H1 (cell line): ENCODE measurements around the gene EDDM3A. TPM values are rescaled to one million over a fixed set of nuclear protein-coding genes. Genes with fewer than 3 reads are reported as not detected.

Source experiments
- CTCF ChIA-PET: fragments of 300-600 bp; sonication (Branson Sonifier 250); formaldehyde crosslinking; loops from one replicate; lab custom pipeline; 2021; ENCODE audit not compliant: partially characterized antibody; lab: Charles Lee
- POLR2A ChIA-PET: fragments of 300-600 bp; sonication (Branson Sonifier 250); formaldehyde crosslinking; loops from one replicate; lab custom pipeline; 2021; ENCODE audit warnings: inconsistent platforms; ENCODE audit not compliant: partially characterized antibody; lab: Charles Lee
- DNase-seq, 2 experiments: peaks; one replicate each; pipeline versions ENCODE4 v3.0.0 to v3.0.0-alpha.2; 2010 to 2022; ENCODE audit warnings: low spot score in 2 of 2, low read depth in 1 of 2, mixed read lengths in 1 of 2
- FAIRE-seq: peaks from 2 replicates; lab custom pipeline; 2011; peaks lifted over from hg19 to GRCh38; lab: Jason Lieb, UNC
- H2AFZ ChIP-seq: 2 replicates; pipeline ENCODE4 v1.8.1; 2012; ENCODE audit warnings: low read length, inconsistent platforms
- H2AK5ac ChIP-seq: 2 replicates; pipeline ENCODE4 v1.6.1; 2013; ENCODE audit warnings: low read depth, low read length
- H2BK120ac ChIP-seq: replicated peaks from 2 replicates; pipeline ENCODE3; 2013; ENCODE audit warnings: low read depth, low read length, inconsistent platforms
- H2BK12ac ChIP-seq: 2 replicates; pipeline ENCODE4 v1.6.1; 2013; ENCODE audit warnings: low read depth, low read length
- H2BK15ac ChIP-seq: 2 replicates; pipeline ENCODE4 v1.6.1; 2013; ENCODE audit warnings: low read length
- H2BK20ac ChIP-seq: 2 replicates; pipeline ENCODE4 v1.6.1; 2013; ENCODE audit warnings: low read length
- H2BK5ac ChIP-seq: 2 replicates; pipeline ENCODE4 v1.6.1; 2013; ENCODE audit warnings: low read depth, low read length
- H3K14ac ChIP-seq: 2 replicates; pipeline ENCODE4 v1.6.1; 2013; ENCODE audit warnings: inconsistent platforms; ENCODE audit not compliant: insufficient read length
- H3K18ac ChIP-seq: 2 replicates; pipeline ENCODE4 v1.6.1; 2013; ENCODE audit warnings: low read length; ENCODE audit errors: extremely low read depth
- H3K23ac ChIP-seq: 2 replicates; pipeline ENCODE4 v1.6.1; 2013; ENCODE audit warnings: inconsistent platforms; ENCODE audit not compliant: insufficient read length
- H3K23me2 ChIP-seq: 2 replicates; pipeline ENCODE4 v1.6.1; 2013; ENCODE audit warnings: low read depth, low read length
- H3K27ac ChIP-seq: 2 replicates; pipeline ENCODE4 v1.6.1; 2011; ENCODE audit warnings: low read depth, low read length, inconsistent platforms
- H3K27me3 ChIP-seq, 4 experiments: replicated peaks in 1 of 4; 1 replicate in 1 of 4; 2 replicates in 3 of 4; pipeline versions ENCODE4 v1.6.1 to v1.8.1; 2011 to 2013; ENCODE audit warnings: low read length in 3 of 4, mild to moderate bottlenecking in 3 of 4, inconsistent platforms in 2 of 4, mixed read lengths in 2 of 4, moderate library complexity in 1 of 4; ENCODE audit not compliant: control insufficient read depth in 3 of 4, insufficient read depth in 3 of 4; ENCODE audit errors: extremely low read depth in 1 of 4
- H3K36me3 ChIP-seq, 4 experiments: 2 replicates each; pipeline versions ENCODE4 v1.6.1 to v1.8.1; 2011 to 2013; ENCODE audit warnings: mild to moderate bottlenecking in 4 of 4, low read length in 3 of 4, moderate library complexity in 2 of 4, control low read depth in 1 of 4, inconsistent platforms in 1 of 4; ENCODE audit not compliant: insufficient read depth in 4 of 4, control insufficient read depth in 2 of 4
- H3K4ac ChIP-seq: replicated peaks from 2 replicates; pipeline ENCODE3; 2013; ENCODE audit warnings: low read length, low read depth, mixed read lengths, inconsistent platforms; ENCODE audit not compliant: insufficient read length
- H3K4me1 ChIP-seq, 4 experiments: replicated peaks in 1 of 4; 1 replicate in 1 of 4; 2 replicates in 3 of 4; pipeline versions ENCODE4 v1.6.1 to v1.8.1; 2011 to 2013; ENCODE audit warnings: low read length in 3 of 4, inconsistent platforms in 2 of 4, mixed read lengths in 1 of 4; ENCODE audit not compliant: insufficient read depth in 4 of 4, control insufficient read depth in 3 of 4
- H3K4me2 ChIP-seq, 2 experiments: 2 replicates each; pipeline versions ENCODE4 v1.6.1 to v1.8.1; 2011 to 2013; ENCODE audit warnings: low read depth in 2 of 2, low read length in 2 of 2, control low read depth in 1 of 2, inconsistent platforms in 1 of 2, mild to moderate bottlenecking in 1 of 2; ENCODE audit not compliant: insufficient read depth in 1 of 2
- H3K4me3 ChIP-seq, 4 experiments: fragments of 200-600, 300-600 bp in 1 of 4; sonication (generic), shearing (Covaris generic), sonication (Bioruptor Twin) in 1 of 4; 2 replicates each; pipeline versions ENCODE4 v1.5.1 to v1.8.1; 2011 to 2016; ENCODE audit warnings: low read length in 4 of 4, low read depth in 3 of 4, control low read depth in 2 of 4, inconsistent platforms in 2 of 4, mild to moderate bottlenecking in 2 of 4, mixed read lengths in 1 of 4, moderate library complexity in 1 of 4; ENCODE audit not compliant: insufficient read depth in 2 of 4; ENCODE audit errors: extremely low read depth in 1 of 4
- H3K56ac ChIP-seq: replicated peaks from 2 replicates; pipeline ENCODE3; 2013; ENCODE audit warnings: low read depth, mild to moderate bottlenecking, mixed read lengths, low read length, inconsistent platforms; ENCODE audit not compliant: insufficient read length
- H3K79me1 ChIP-seq: 2 replicates; pipeline ENCODE4 v1.6.1; 2013; ENCODE audit warnings: low read depth, low read length, control low read depth
- H3K79me2 ChIP-seq, 2 experiments: 2 replicates each; pipeline versions ENCODE4 v1.6.1 to v1.8.1; 2012 to 2013; ENCODE audit warnings: low read length in 2 of 2, mild to moderate bottlenecking in 2 of 2, inconsistent platforms in 1 of 2; ENCODE audit not compliant: insufficient read depth in 2 of 2, control insufficient read depth in 1 of 2
- H3K9ac ChIP-seq, 4 experiments: replicated peaks in 1 of 4; 1 replicate in 1 of 4; 2 replicates in 3 of 4; pipeline versions ENCODE4 v1.6.1 to v1.8.1; 2011 to 2013; ENCODE audit warnings: low read depth in 3 of 4, low read length in 3 of 4, control low read depth in 2 of 4, mild to moderate bottlenecking in 2 of 4, moderate library complexity in 2 of 4, inconsistent platforms in 1 of 4; ENCODE audit errors: extremely low read depth in 1 of 4
- H3K9me3 ChIP-seq, 2 experiments: 2 replicates each; pipeline versions ENCODE4 v1.6.1 to v1.8.1; 2012 to 2013; ENCODE audit warnings: mild to moderate bottlenecking in 2 of 2, moderate library complexity in 2 of 2, control low read depth in 1 of 2, inconsistent platforms in 1 of 2, low read depth in 1 of 2, low read length in 1 of 2, mixed read lengths in 1 of 2; ENCODE audit not compliant: insufficient read depth in 2 of 2
- H4K20me1 ChIP-seq, 2 experiments: replicated peaks in 1 of 2; 2 replicates each; pipeline versions ENCODE3 to v1.8.1; 2011 to 2013; ENCODE audit warnings: inconsistent platforms in 2 of 2, low read length in 2 of 2, mild to moderate bottlenecking in 1 of 2; ENCODE audit not compliant: insufficient read depth in 2 of 2, control insufficient read depth in 1 of 2
- H4K5ac ChIP-seq: 2 replicates; pipeline ENCODE4 v1.6.1; 2013; ENCODE audit warnings: low read length, low read depth, mixed read lengths, inconsistent platforms; ENCODE audit not compliant: insufficient read length
- H4K8ac ChIP-seq: 2 replicates; pipeline ENCODE4 v1.8.0; 2013; ENCODE audit warnings: mild to moderate bottlenecking, moderate library complexity, low read length, inconsistent platforms; ENCODE audit not compliant: insufficient read depth; ENCODE audit errors: extremely low read depth
- H4K91ac ChIP-seq: replicated peaks from 2 replicates; pipeline ENCODE3; 2013; ENCODE audit warnings: low read length, mixed read lengths, inconsistent platforms; ENCODE audit not compliant: insufficient read length
- CHD2 ChIP-seq: IDR thresholded peaks from 2 replicates; pipeline ENCODE4 v1.6.1; 2012; ENCODE audit warnings: low read length, improper control_type of control experiment
- CTBP2 ChIP-seq: IDR thresholded peaks from 2 replicates; pipeline ENCODE4 v1.7.0; 2011; ENCODE audit warnings: borderline replicate concordance, mild to moderate bottlenecking, moderate library complexity, mixed read lengths, low read length; ENCODE audit not compliant: insufficient read depth, insufficient read length
- CTCF ChIP-seq, 3 experiments: IDR thresholded peaks; 1 replicate in 2 of 3; 2 replicates in 1 of 3; pipeline versions ENCODE4 v1.5.1 to v1.6.1; 2011; ENCODE audit warnings: low read length in 3 of 3, mild to moderate bottlenecking in 3 of 3, inconsistent platforms in 2 of 3, low read depth in 1 of 3, moderate library complexity in 1 of 3; ENCODE audit not compliant: insufficient read depth in 1 of 3; ENCODE audit errors: control extremely low read depth in 1 of 3
- NRF1 ChIP-seq: IDR thresholded peaks from 2 replicates; pipeline ENCODE4 v1.6.1; 2011; ENCODE audit warnings: mild to moderate bottlenecking, low read depth, low read length, improper control_type of control experiment
- RXRA ChIP-seq: IDR thresholded peaks from 2 replicates; pipeline ENCODE4 v1.6.1; 2011; ENCODE audit warnings: low read depth, mild to moderate bottlenecking, low read length, moderate library complexity; ENCODE audit not compliant: insufficient read depth
- SIN3A ChIP-seq, 2 experiments: IDR thresholded peaks in 1 of 2; conservative IDR thresholded peaks in 1 of 2; 2 replicates each; pipeline ENCODE4 v1.6.1; 2011 to 2012; ENCODE audit warnings: low read length in 2 of 2, improper control_type of control experiment in 1 of 2, low read depth in 1 of 2, mild to moderate bottlenecking in 1 of 2
- TBP ChIP-seq: IDR thresholded peaks from 2 replicates; pipeline ENCODE4 v1.6.1; 2011; ENCODE audit warnings: low read depth, low read length, improper control_type of control experiment
- ZNF274 ChIP-seq: IDR thresholded peaks from 2 replicates; pipeline ENCODE4 v1.7.0; 2012; ENCODE audit warnings: low read length, borderline replicate concordance; ENCODE audit errors: extremely low read depth
- WGBS, 2 experiments: shearing (Covaris generic) in 1 of 2; methylation state at CpG; one replicate each; pipeline versions ENCODE4 v1.1.6 to v1.1.7; 2013 to 2015; ENCODE audit warnings: low lambda C conversion rate in 2 of 2, mixed read lengths in 2 of 2, inconsistent platforms in 1 of 2, low coverage in 1 of 2, missing lambda C conversion rate in 1 of 2; ENCODE audit not compliant: insufficient replicate concordance in 2 of 2, insufficient coverage in 1 of 2, insufficient read length in 1 of 2; ENCODE audit errors: extremely low coverage in 1 of 2, missing lambda C conversion rate in 1 of 2; 5-methylcytosine and 5-hydroxymethylcytosine counted together
- polyA plus RNA-seq, 7 experiments: library from polyadenylated mRNA; depleted of rRNA in 3 of 7; stranded (reverse) in 5 of 7; unstranded in 2 of 7; fragments of >200 nt in 5 of 7; fragments of 200-250 nt in 2 of 7; gene quantifications; 1 replicate in 5 of 7; 2 replicates in 1 of 7; 4 replicates in 1 of 7; pipeline versions ENCODE4 v1.2.1 to v1.2.3, GENCODE V29; 2011 to 2013; ENCODE audit warnings: missing spikeins in 2 of 7, mixed read lengths in 2 of 7
- total RNA-seq: library from RNA; stranded (reverse); fragmentation: NEBNext Ultra II Directional; extraction: Animal tissue kit (Norgen Biotek cat#: 25700); gene quantifications from 2 replicates; pipeline ENCODE4 v1.2.1, GENCODE V29; 2021
- TF ChIP-seq, protein P1 (sequence below): IDR thresholded peaks from 2 replicates; pipeline ENCODE4 v1.6.1; 2011; ENCODE audit warnings: low read length, improper control_type of control experiment

The EDDM3A gene
- total and polyA plus RNA-seq, 2 of the 8 experiments (the other 6 are each of a cell fraction or from before 2014, with no cell fraction given): 0.09 TPM; not detected in 1

DNA sequence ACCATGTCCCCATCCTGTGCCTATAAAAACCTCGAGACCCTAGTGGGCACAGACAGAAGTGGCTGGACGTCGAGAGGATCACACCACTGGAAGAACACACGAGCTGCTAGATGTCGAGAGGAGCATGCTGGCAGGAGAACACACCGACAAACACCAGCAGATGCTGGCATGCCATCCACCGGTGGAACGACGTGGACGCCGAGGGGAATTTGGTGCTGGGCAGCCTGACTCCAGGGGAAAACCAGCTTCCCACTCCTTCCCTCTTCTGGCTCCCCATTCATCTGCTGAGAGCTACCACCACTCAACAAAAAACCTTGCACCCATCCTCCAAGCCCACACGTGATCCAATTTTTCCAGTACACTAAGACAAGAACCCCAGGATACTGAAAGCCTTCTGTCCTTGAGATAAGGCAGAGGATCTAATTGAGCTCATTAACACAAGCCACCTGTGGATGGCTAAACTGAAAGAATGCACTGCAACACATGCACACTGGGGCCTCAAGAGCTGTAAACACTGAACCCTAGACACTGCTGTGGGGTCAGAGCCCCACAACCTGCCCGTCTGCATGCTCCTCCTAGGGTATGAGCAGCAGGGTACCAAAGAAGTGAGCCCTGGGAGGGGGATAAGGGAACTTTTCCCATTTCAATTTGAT is 44.9 kb downstream of the EDDM3A start:
- H2AK5ac ChIP-seq: no peak overlapping the region
- CTCF ChIA-PET: interaction anchor here (1.0 to 2.1 kb wide), 5 partner anchors 8 to 94 kb away, joined by 3 to 8 read pairs (median 3); no protein-coding TSS in a partner anchor
- TF ChIP-seq CTCF (IDR thresholded peaks at IDR 0.05; ENCODE audit: control extremely low read depth in 1 of 3, insufficient read depth in 1 of 3, low read depth in 1 of 3, low read length in 3 of 3): no peak
- TF ChIP-seq CHD2: no peak
- no peak for TF ChIP-seq TBP
- TF ChIP-seq SIN3A (conservative IDR thresholded peaks at IDR 0.05 in 1 of 2, IDR thresholded peaks at IDR 0.05 in 1 of 2; ENCODE audit: low read depth in 1 of 2, low read length in 2 of 2): no peak
- TF ChIP-seq RXRA: no peak
- TF ChIP-seq CTBP2: no peak
- no peak for TF ChIP-seq NRF1
- TF ChIP-seq, protein P1, sequence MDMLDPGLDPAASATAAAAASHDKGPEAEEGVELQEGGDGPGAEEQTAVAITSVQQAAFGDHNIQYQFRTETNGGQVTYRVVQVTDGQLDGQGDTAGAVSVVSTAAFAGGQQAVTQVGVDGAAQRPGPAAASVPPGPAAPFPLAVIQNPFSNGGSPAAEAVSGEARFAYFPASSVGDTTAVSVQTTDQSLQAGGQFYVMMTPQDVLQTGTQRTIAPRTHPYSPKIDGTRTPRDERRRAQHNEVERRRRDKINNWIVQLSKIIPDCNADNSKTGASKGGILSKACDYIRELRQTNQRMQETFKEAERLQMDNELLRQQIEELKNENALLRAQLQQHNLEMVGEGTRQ: no peak
- TF ChIP-seq ZNF274: no peak

More for the DNA sequence above, 44.9 kb downstream of the EDDM3A start:
- H3K27ac ChIP-seq: no peak overlapping the region
- H3K4ac ChIP-seq: no peak overlapping the region
- POLR2A ChIA-PET: no interaction called here
- no peaks in the 10 kb centered on the region for H3K36me3 ChIP-seq
- H2BK15ac ChIP-seq: no peak overlapping the region
- FAIRE-seq (no peak), DNase-seq (no peak)
- H3K14ac ChIP-seq: no peak overlapping the region
- no peaks in the 10 kb centered on the region for H4K20me1 ChIP-seq
- no peak overlapping the region for H3K23ac ChIP-seq
- H3K79me2 ChIP-seq: no peaks in the 10 kb centered on the region
- peak overlapping the region; percentile 29; the same call in 1 of the 2 replicates for H2BK12ac ChIP-seq
- no peak overlapping the region for H4K5ac ChIP-seq
- no peak overlapping the region for H2AFZ ChIP-seq
- peaks cover 0 to 2% (median 0%) of the 10 kb centered on the region in 4 experiments; a peak in 1 of 7 replicates for H3K4me1 ChIP-seq
- no peak overlapping the region for H3K4me2 ChIP-seq
- H3K27me3 ChIP-seq: no peaks in the 10 kb centered on the region
- no peak overlapping the region for H3K9ac ChIP-seq
- no peak overlapping the region for H2BK5ac ChIP-seq
- H3K18ac ChIP-seq: no peak overlapping the region
- no peaks in the 10 kb centered on the region for H3K79me1 ChIP-seq
- no peaks in the 10 kb centered on the region for H3K23me2 ChIP-seq
- H2BK20ac ChIP-seq: no peak overlapping the region
- no peak overlapping the region for H3K56ac ChIP-seq
- H4K91ac ChIP-seq: no peak overlapping the region
- no peak overlapping the region for H4K8ac ChIP-seq
- no peak overlapping the region for H3K4me3 ChIP-seq
- H2BK120ac ChIP-seq: no peak overlapping the region
- 82% methylated on average over 13 of the region's 13 CpGs; no CpG with 5 or more reads in 1 of the 2 experiments for WGBS, 2 experiments
- no peaks in the 10 kb centered on the region for H3K9me3 ChIP-seq
